IMR-90 (cell line): Measurements from ENCODE around the gene NCCRP1.

Experiments
- BHLHE40 ChIP-seq: fragments of 150-350 bp; IDR thresholded peaks from 2 replicates; pipeline ENCODE4 v1.6.1; 2016; ENCODE audit warnings: mild to moderate bottlenecking, low read depth, low read length
- CTCF ChIP-seq: conservative IDR thresholded peaks from 2 replicates; pipeline ENCODE4 v1.5.1; 2012; ENCODE audit warnings: mild to moderate bottlenecking, low read depth, low read length, improper control_type of control experiment
- FOS ChIP-seq: fragments of 150-350 bp; IDR thresholded peaks from 2 replicates; pipeline ENCODE4 v1.6.1; 2016; ENCODE audit warnings: low read depth, low read length
- POLR2A ChIP-seq: IDR thresholded peaks from 2 replicates; pipeline ENCODE4 v1.6.1; 2012; ENCODE audit warnings: mild to moderate bottlenecking, low read depth, low read length
- RAD21 ChIP-seq: IDR thresholded peaks from 2 replicates; pipeline ENCODE4 v1.6.1; 2012; ENCODE audit warnings: low read length, improper control_type of control experiment
- RCOR1 ChIP-seq: IDR thresholded peaks from 2 replicates; pipeline ENCODE4 v1.6.1; 2012; ENCODE audit warnings: mild to moderate bottlenecking, low read length, improper control_type of control experiment; ENCODE audit not compliant: insufficient replicate concordance
- RFX5 ChIP-seq: IDR thresholded peaks from 2 replicates; pipeline ENCODE4 v1.8.0; 2012; ENCODE audit warnings: low read depth, mild to moderate bottlenecking, low read length, moderate library complexity
- USF2 ChIP-seq: fragments of 150-350 bp; IDR thresholded peaks from 2 replicates; pipeline ENCODE4 v1.6.1; 2017; ENCODE audit warnings: mild to moderate bottlenecking, antibody characterized with exemption, low read length, low read depth

- no peak for TF ChIP-seq RAD21
- no peak for TF ChIP-seq USF2
- TF ChIP-seq CTCF = no peak
- TF ChIP-seq FOS = no peak
- TF ChIP-seq RCOR1 = no peak
- TF ChIP-seq RFX5 = no peak
- no peak for TF ChIP-seq POLR2A
- no peak for TF ChIP-seq BHLHE40
Observed at GRCh38 chr19:39155741-39156140, 41.0 kb upstream of the NCCRP1 start.
